ENCODE data around the gene EFNA2.
"Not testable (repeated sequence)": the region's sequence is repeated elsewhere in the genome, so short reads cannot be mapped to it uniquely, and the experiment has no call there.

The EFNA2 gene

DNA sequence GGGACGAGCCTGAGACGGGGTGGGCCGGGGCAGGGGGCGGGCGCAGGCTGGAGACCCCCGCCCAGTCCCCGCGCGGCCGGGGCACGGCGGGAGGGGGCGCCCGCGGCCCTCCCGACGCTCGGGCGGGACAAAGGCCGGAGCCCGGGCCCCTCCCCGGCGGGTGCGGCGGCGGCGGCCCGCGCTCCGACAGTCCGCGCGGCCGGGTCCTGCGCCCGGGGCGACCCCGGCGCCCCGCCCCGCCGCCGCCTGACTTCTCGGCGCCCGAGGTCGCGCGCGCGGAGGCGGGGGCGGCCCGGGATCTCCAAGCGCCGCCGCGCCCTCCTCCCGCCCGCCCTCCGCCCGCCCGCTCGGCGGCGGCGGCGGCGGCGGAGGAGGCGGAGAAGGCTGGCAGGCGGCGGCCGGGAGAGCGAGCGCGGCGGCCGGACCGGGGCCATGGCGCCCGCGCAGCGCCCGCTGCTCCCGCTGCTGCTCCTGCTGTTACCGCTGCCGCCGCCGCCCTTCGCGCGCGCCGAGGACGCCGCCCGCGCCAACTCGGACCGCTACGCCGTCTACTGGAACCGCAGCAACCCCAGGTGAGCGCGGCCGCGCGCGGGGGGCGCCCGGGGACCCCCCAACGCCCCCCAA lies at the start of gene EFNA2:
TSS of gene EFNA2 (plus strand) at position 137 of the 624 bp plus-strand sequence. CDS start at position 433, 296 bp downstream.
- DNase-seq: no peak

DNA sequence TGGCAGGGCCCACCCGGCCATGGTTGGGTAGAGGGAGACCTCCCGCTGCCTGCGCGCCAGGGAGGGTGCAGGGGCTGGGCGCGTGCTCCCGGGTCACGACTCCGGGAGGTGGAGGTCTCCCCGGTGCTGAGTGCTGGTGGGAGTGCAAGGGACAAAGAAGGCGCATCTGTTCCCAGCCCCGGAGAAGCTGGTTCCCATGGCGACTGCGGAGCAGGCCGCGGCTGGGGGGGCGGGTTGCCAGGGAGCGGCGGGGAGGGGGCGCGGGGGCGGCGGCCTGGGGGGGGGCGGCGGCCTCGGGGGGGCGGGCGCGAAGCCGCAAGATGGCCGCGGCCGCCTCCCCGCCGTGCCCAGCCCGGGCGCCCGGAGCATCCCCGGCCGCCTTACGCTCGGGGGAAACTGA lies 49.1 kb upstream of the EFNA2 start:
- DNase-seq: peak; percentile 48

DNA sequence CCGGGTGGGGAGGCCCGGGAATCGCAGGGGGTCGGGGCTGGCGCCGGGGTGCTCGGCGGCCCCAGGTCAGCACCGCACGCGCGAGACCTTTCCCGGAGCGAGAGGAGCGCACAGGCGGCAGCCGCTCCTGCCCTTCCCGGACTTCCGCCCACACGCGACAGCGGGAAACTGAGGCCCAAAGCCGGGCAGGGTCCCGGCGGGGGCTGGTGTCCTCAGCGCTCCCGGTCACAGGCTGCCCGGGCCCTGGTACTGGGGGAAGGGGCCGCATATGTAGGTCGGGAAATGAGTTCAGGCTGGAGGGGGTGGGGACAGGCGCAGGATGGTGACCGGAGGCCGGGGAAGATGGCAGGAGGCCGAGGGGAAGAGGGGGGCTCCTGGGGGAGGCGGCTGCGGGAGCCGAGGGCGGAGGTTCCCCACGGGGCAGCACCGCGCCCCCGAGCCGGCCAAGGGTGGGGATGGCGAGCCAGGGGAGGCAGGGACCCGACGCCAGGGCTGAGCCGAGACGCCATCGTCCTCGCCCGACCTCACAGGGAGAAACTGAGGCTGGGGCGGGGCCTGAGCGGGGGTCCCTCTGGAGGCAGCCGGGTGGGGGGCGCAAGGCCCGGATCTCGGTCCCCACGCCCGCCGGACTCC lies 48.5 kb upstream of the EFNA2 start:
- no peak for DNase-seq

DNA sequence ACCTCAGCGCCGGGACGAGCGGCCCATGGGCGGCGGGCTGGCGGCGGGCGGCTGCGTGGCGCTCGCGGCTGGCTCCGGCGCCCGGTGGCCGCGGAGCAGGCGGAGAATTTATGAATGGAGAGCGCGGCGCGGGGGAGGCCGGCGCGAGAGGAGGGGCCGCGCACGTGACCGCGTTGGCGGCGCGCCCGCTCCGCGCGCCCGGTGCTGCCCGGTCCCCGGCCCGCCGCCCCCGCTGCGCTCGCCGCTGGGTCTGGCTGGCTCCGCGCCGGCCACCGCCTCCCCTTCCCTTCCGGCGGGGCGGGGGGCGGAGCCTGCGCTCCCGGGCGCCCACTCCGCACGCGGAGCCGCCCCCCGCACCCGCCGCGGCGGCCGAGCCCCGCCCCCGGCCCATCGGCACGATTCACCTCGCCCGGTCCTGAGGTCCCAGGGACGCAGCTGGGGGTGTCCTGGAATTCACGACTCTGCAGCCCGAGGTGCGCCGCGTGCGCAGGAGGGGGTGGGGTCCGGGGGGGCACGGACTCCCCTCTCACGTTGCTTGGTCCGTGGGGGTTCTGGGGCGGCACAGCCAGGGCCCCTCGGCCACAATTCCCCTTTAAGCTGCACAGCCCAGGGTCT lies 47.8 kb upstream of the EFNA2 start, which contains the start of gene CBARP:
TSS of gene CBARP (minus strand) at position 252 of the 615 bp plus-strand sequence. CDS start 1,905 bp downstream, outside the sequence.
- DNase-seq: no peak

DNA sequence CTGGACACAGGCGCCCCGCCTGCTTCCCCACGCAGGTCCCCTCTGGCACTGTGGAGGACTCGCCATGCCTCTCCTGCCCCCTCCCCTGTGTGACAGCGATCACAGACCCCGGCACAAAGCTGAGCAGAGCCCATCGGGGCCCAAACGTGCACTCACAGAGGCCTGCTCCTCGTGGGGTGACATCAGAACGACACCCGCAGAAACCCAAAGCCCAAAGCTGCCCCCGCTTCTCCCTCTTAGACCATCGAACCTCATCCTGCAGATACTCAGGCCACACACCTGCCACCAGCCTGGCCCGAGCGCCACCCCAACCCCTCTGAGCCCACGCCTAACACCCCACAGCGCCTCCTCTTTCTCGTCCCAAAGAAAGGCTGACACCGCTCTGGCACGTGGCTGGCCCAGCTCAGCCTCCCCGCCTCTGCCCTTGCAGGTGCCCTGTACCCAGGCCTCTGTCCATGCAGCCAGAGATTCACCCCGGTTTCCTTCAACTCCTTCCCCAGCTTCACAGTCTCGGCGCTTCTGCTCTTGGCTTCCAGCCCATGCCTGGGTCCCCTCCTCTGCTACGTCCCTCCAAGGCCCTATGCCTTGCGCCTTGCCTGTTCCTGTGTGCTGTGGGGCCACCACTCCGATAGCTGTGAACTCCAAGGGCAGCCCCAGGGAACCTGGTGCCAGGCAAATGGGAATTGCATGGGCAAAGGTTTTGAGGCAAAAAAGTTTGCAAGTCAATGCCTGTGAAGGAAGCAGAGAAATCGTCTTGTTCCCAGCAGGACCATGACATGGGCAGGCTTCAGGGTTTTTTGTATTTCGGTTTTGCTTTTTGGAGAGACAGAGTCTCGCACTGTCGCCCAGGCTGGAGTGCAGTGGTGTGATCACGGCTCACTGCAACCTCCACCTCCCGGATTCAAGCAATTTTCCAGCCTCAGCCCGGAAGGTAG lies 47.0 kb upstream of the EFNA2 start:
- DNase-seq: no peak

DNA sequence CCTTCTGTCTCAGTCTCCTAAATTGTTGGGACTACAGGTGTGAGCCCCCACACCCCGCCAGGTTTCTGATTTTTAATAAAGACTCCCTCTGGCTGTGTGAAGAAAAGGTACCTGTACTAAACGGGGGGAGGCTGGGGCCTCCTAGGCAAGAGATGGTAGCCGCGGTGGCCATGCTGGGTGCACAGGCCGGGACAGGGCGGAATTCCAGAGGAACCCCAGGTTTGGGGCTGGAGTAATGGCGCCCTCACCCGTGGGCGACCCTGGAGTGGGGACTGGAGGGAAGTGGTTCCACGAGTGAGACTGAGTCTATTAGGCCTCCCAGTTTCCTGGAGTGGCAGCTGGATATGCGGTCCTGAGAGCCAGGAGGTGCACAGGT lies 46.3 kb upstream of the EFNA2 start:
- DNase-seq: no peak

- peak; percentile 87 for DNase-seq
Measured at GRCh38 chr19:1239796-1240737, 45.6 kb upstream of the EFNA2 start.

GRCh38 chr19:1240925-1241324 lies 44.7 kb upstream of the EFNA2 start:
- no peak for DNase-seq

GRCh38 chr19:1241417-1242095 lies 44.1 kb upstream of the EFNA2 start, which contains the start of gene ATP5F1D:
ATP5F1D (plus strand) TSS chr19:1241751; CDS start chr19:1241851, 100 bp downstream.
- DNase-seq: peak; percentile 93

- peak; percentile 57 for DNase-seq
Measured at GRCh38 chr19:1243768-1244692, 41.6 kb upstream of the EFNA2 start.

DNA sequence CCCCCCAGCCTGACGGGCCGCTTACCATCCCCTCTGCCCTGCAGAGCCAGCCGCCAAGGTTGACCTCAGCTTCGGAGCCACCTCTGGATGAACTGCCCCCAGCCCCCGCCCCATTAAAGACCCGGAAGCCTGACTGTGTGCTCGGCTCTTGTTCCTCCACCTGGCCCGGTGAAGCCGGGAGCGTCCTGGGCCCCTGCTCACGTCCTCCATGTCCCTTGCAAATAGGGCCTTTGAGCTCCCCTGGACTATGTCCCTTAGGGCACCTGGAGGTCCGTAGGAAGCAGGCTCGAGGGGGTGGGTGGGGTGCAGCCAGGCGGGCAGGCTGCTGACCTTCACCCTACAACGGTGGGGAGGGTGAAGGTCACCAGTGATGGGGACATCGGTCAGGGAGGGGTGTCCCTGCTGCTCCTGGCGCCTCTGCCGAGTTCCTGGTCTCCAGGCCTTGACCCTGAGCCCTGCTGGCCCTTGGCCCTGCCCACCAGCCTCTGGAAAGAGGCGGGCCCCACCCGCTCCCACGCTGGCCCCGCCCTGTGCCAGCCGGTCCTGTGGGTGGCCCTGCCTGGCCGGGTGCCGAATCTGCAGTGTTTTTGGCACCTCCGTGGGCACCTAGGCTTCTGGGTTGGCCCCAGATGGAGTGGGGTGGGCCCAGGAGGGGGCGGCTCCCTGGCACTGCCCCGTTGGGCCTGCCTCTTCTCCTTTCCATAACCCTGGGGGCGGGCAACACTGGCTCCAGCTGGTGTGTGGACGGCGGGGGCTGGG lies 40.8 kb upstream of the EFNA2 start:
- DNase-seq: no peak

- DNase-seq: no peak
Measured at GRCh38 chr19:1245494-1246264, 40.0 kb upstream of the EFNA2 start.

DNA sequence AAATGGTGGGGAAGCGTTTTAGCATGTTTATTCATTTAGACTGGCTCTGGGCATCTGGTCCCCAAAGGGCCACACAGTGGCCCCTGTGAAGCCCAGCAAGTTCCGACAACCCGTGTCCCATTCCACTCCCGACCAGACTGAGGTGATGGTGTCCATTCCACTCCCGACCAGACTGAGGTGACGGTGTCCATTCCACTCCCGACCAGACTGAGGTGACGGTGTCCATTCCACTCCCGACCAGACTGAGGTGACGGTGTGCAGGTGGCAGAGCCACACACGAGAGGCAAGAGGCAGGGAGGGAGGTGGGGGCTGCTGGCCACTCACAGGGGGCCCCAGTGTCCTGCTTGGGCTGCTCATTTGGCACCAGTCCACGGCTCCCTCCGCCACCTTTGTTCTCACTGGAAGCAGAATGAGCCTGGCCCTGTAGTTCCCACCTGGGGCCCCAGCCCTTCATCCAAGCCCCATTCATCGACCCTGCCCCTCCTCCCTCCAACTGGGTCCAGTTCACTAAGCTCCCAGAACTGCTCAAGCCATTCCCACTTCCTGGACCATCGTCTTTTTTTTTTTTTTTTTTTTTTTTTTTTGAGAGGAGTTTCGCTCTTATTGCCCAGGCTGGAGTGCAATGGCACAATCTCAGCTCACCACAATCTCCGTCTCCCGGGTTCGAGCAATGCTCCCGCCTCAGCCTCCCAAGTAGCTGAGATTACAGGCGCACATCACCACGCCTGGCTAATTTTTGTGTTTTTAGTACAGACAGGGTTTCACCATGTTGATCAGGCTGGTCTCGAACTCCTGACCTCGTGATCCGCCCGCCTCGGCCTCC lies 39.2 kb upstream of the EFNA2 start:
- DNase-seq: not testable (repeated sequence)

- no peak for DNase-seq
Measured at GRCh38 chr19:1247748-1248138, 37.9 kb upstream of the EFNA2 start.

- peak; percentile 80 for DNase-seq
Measured at GRCh38 chr19:1248139-1248785, 37.4 kb upstream of the EFNA2 start, which contains the start of gene MIDN. MIDN (plus strand) TSS chr19:1248583; CDS start chr19:1250297, 1,714 bp downstream.

DNA sequence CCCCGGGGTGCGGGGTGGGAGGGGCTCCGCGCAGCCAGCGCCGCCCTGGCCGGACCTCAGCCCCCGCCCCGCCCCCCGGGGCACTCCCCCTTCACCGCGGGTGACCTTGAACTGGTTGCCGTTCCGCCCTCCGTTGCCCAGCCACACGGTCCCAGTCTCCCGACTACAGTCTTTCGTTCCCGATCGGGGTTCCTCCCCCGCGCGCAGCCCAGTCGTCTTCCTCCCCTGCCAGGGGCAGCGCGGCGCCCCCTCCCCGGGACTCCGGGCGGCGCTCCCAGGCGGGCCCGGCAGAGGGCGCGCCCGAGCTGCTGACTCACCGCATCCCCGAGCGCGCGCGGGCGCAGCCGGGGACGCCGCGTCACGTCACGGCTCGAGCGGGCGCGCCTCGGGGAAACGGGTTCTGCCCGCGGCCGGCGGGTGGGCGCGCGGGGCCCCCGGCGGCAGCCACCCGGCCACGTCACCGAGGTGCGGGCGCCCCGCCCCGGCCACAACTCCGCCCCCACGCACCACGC lies 36.8 kb upstream of the EFNA2 start:
- DNase-seq: peak; percentile 77
